Right lobe of liver (tissue), 6 donors: ENCODE measurements around the gene MKI67. TPM values are rescaled to one million over a fixed set of nuclear protein-coding genes. Genes with fewer than 3 reads are reported as not detected.

Experiments used
- ATAC-seq, 4 donors: fragments of 200-7000 bp; cut with Tn5 transposase; one replicate each; pipeline ENCODE4 v1.9.1; 2020; ENCODE audit warnings: mild to moderate bottlenecking in 4 of 4, moderate library complexity in 4 of 4
- DNase-seq, 3 donors: peaks; one replicate each; pipeline ENCODE4 v3.0.0-alpha.2; 2020
- H3K27ac ChIP-seq, 3 donors: fragments of 200-600 bp; one replicate each; pipeline ENCODE4 v1.8.0; 2022
- H3K27me3 ChIP-seq, 2 donors: fragments of 200-600 bp; one replicate each; pipeline ENCODE4 v1.8.0; 2022
- H3K36me3 ChIP-seq, 4 donors: fragments of 200-600 bp; sonication (generic) in 1 of 4; one replicate each; pipeline versions ENCODE4 v1.5.1 to v1.8.0; 2017 to 2022; ENCODE audit warnings: control low read depth in 1 of 4
- H3K4me1 ChIP-seq, 4 donors: fragments of 200-600 bp; sonication (generic) in 1 of 4; one replicate each; pipeline versions ENCODE4 v1.5.1 to v1.8.0; 2017 to 2022; ENCODE audit warnings: control low read depth in 1 of 4
- H3K4me3 ChIP-seq, 3 donors: fragments of 200-600 bp; one replicate each; pipeline ENCODE4 v1.8.0; 2022
- H3K9me3 ChIP-seq, 4 donors: fragments of 200-600 bp; sonication (generic) in 1 of 4; one replicate each; pipeline versions ENCODE4 v1.5.1 to v1.8.0; 2017 to 2022; ENCODE audit warnings: control low read depth in 1 of 4
- CTCF ChIP-seq, 4 donors: fragments of 200-600 bp in 3 of 4; fragments of 450-650 bp in 1 of 4; IDR thresholded peaks; one replicate each; pipeline versions ENCODE4 v1.5.1 to v1.8.0; 2016 to 2022; ENCODE audit warnings: antibody characterized with exemption in 4 of 4, mild to moderate bottlenecking in 2 of 4
- POLR2A ChIP-seq: fragments of 450-650 bp; IDR thresholded peaks from one replicate; pipeline ENCODE4 v1.6.1; 2017; ENCODE audit warnings: antibody characterized with exemption, mild to moderate bottlenecking
- WGBS: methylation state at CpG from one replicate; pipeline ENCODE4 v1.1.6; 2018; ENCODE audit warnings: low coverage, low lambda C conversion rate; ENCODE audit not compliant: insufficient coverage; ENCODE audit errors: missing lambda C conversion rate; 5-methylcytosine and 5-hydroxymethylcytosine counted together
- intact Hi-C, 2 donors: fragments of 100-400 bp; cut with DNase I; formaldehyde crosslinking; loops; one replicate each; pipeline versions ENCODE4 v1.11.2 to v1.14.1; 2022
- total RNA-seq, 6 experiments: library from RNA; depleted of rRNA in 2 of 6; stranded (reverse); fragments of >200 nt in 2 of 6; fragmentation: NEBNext Ultra II Directional in 3 of 6; extraction: Animal tissue kit (Norgen Biotek cat#: 25700) in 3 of 6; gene quantifications; one replicate each; pipeline versions ENCODE4 v1.1.0 to v1.2.4, GENCODE V29; 2016 to 2023
- donor health status: DM: no; HTN: yes; CAD: no.
- donor health status: DM: no; HTN: no; CAD: no.
- donor health status: DM: no; HTN: no; CAD: no.
- donor health status: DM: no; HTN: yes; CAD: no.
- donor health status: DM: no; HTN: yes; CAD: no.

Gene MKI67
- total RNA-seq, 6 experiments from 2014 or later = 0.42 to 4.6 (median 1.9) TPM

- no peaks in the 10 kb centered on the region for H3K36me3 ChIP-seq
- H3K27ac ChIP-seq = no peak overlapping the region
- no peaks in the 10 kb centered on the region for H3K4me1 ChIP-seq
- 92% methylated on average over 6 of the region's 6 CpGs for WGBS
- H3K9me3 ChIP-seq = no peaks in the 10 kb centered on the region
- TF ChIP-seq CTCF (IDR thresholded peaks at IDR 0.05) (no peak), POLR2A (no peak)
- H3K27me3 ChIP-seq = no peaks in the 10 kb centered on the region
- intact Hi-C loops = no loop called here
- ATAC-seq = no peak
- DNase-seq = no peak
- no peak overlapping the region for H3K4me3 ChIP-seq
Measured at GRCh38 chr10:128111696-128112095, 14.5 kb downstream of the MKI67 start.

GRCh38 chr10:128110339-128110738 is 15.9 kb downstream of the MKI67 start:
- TF ChIP-seq POLR2A (no peak), CTCF (IDR thresholded peaks at IDR 0.05) (no peak)
- ATAC-seq = no peak
- 97% methylated on average over 3 of the region's 3 CpGs for WGBS

GRCh38 chr10:128109707-128110106 is 16.5 kb downstream of the MKI67 start:
- DNase-seq = no peak
- Histone ChIP-seq H3K27me3 (no peaks in the 10 kb centered on the region), H3K4me1 (no peaks in the 10 kb centered on the region), H3K4me3 (no peak overlapping the region), H3K36me3 (no peaks in the 10 kb centered on the region), H3K27ac (no peak overlapping the region), H3K9me3 (no peaks in the 10 kb centered on the region)
- WGBS = 89% methylated on average over 3 of the region's 4 CpGs
- ATAC-seq = no peak
- intact Hi-C loops = no loop called here
- TF ChIP-seq CTCF (IDR thresholded peaks at IDR 0.05) = no peak
- no peak for TF ChIP-seq POLR2A

More at GRCh38 chr10:128110339-128110738, 15.9 kb downstream of the MKI67 start:
- Histone ChIP-seq H3K27ac (no peak overlapping the region), H3K36me3 (no peaks in the 10 kb centered on the region), H3K9me3 (no peaks in the 10 kb centered on the region), H3K27me3 (no peaks in the 10 kb centered on the region), H3K4me1 (no peaks in the 10 kb centered on the region), H3K4me3 (no peak overlapping the region)
- intact Hi-C loops = no loop called here
- no peak for DNase-seq

DNA sequence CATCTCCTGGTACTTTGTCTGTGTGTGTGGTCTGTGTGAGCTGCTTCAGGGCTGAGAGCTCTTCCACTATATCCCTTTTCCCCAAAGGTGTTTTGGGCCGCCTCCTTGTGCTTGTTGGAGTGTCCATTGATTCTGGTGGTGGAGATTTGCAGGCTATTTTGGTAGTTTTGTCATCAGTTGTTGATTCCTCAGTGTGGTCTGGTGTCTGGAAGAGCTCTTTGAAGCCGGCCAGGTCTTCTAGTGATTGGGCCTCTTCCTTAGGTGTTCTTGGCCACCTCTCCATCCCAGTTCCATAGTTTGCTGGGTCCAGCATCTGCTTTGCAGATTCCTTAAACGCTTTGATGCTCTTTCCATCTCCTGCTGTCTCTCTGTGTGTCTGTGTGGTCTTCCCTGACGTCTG is 20.8 kb downstream of the MKI67 start:
- no peaks in the 10 kb centered on the region for H3K36me3 ChIP-seq

GRCh38 chr10:128103229-128103714 is 23.0 kb downstream of the MKI67 start:
- Histone ChIP-seq H3K9me3 (no peaks in the 10 kb centered on the region), H3K27me3 (no peaks in the 10 kb centered on the region), H3K36me3 (no peaks in the 10 kb centered on the region), H3K27ac (no peak overlapping the region), H3K4me1 (no peaks in the 10 kb centered on the region), H3K4me3 (no peak overlapping the region)
- DNase-seq (no peak), ATAC-seq (peak in 1 of 4 donors; percentile 20)
- no peak for TF ChIP-seq CTCF (IDR thresholded peaks at IDR 0.05)
- TF ChIP-seq POLR2A = no peak
- 77% methylated on average over 8 of the region's 8 CpGs for WGBS
- intact Hi-C loops = no loop called here

More for the DNA sequence above, 20.8 kb downstream of the MKI67 start:
- 100% methylated on average over 1 of the region's 4 CpGs for WGBS
- no peak for DNase-seq
- Histone ChIP-seq H3K4me3 (no peak overlapping the region), H3K27me3 (no peaks in the 10 kb centered on the region), H3K9me3 (no peaks in the 10 kb centered on the region), H3K27ac (no peak overlapping the region), H3K4me1 (no peaks in the 10 kb centered on the region)
- no peak for TF ChIP-seq POLR2A
- no peak for ATAC-seq
- intact Hi-C loops = no loop called here
